Left ventricle myocardium inferior (tissue), 1 donor: ENCODE data around the gene SEBOX. TPM values are rescaled to one million over a fixed set of nuclear protein-coding genes. Genes with fewer than 3 reads are reported as not detected.

Source experiments
- DNase-seq: peaks from one replicate; pipeline ENCODE4 v3.0.0-alpha.2; 2020
- H3K27ac ChIP-seq: fragments of 200-600 bp; replicated peaks from 2 replicates; pipeline ENCODE4 v1.8.0; 2021
- H3K27me3 ChIP-seq: fragments of 200-600 bp; 2 replicates; pipeline ENCODE4 v1.8.0; 2021; ENCODE audit warnings: low read depth
- H3K36me3 ChIP-seq: fragments of 200-600 bp; 2 replicates; pipeline ENCODE4 v1.8.0; 2021
- H3K4me1 ChIP-seq: fragments of 200-600 bp; 2 replicates; pipeline ENCODE4 v1.8.0; 2021
- H3K4me3 ChIP-seq: fragments of 200-600 bp; 2 replicates; pipeline ENCODE4 v1.8.0; 2021; ENCODE audit warnings: mild to moderate bottlenecking, moderate library complexity
- H3K9me3 ChIP-seq: fragments of 200-600 bp; replicated peaks from 2 replicates; pipeline ENCODE4 v1.8.0; 2021
- CTCF ChIP-seq: fragments of 200-600 bp; IDR thresholded peaks from 2 replicates; pipeline ENCODE4 v1.8.0; 2021; ENCODE audit warnings: antibody characterized with exemption, mild to moderate bottlenecking, borderline replicate concordance
- intact Hi-C: fragments of 100-400 bp; cut with micrococcal nuclease; formaldehyde crosslinking; loops from one replicate; pipeline ENCODE4 v1.11.0; 2022
- long read RNA-seq: library from polyadenylated mRNA; unstranded; transcript quantifications from one replicate; pipeline ENCODE4 v2.0.0, GENCODE V29; 2021
- total RNA-seq: library from RNA; stranded (reverse); fragmentation: NEBNext Ultra II Directional; extraction: Animal tissue kit (Norgen Biotek cat#: 25700); gene quantifications from one replicate; pipeline ENCODE4 v1.2.1, GENCODE V29; 2021
- donor health status: DM: no; HTN: yes; CAD: no; lungs with severe emphysema.

SEBOX gene
- total RNA-seq: not detected
- long read RNA-seq: 0 reads

GRCh38 chr17:28364665-28365363 is at the start of gene SEBOX:
TSS of gene SEBOX (minus strand) at chr17:28365199. CDS start at chr17:28365151, 48 bp downstream.
- intact Hi-C loops: no loop called here
- Histone ChIP-seq H3K4me1 (peaks cover 2% of the 10 kb centered on the region), H3K4me3 (no peak within 1 kb of the TSS), H3K27me3 (no peaks in the 10 kb centered on the region), H3K9me3 (no peaks in the 10 kb centered on the region), H3K36me3 (peaks cover 43% of the 10 kb centered on the region), H3K27ac (no peak within 1 kb of the TSS)
- no peak for DNase-seq
- no peak for TF ChIP-seq CTCF

- H3K27ac ChIP-seq: no peak overlapping the region
- peaks cover 5% of the 10 kb centered on the region for H3K4me1 ChIP-seq
- H3K36me3 ChIP-seq: no peaks in the 10 kb centered on the region
- H3K27me3 ChIP-seq: peaks cover 32% of the 10 kb centered on the region
- intact Hi-C loops: no loop called here
- DNase-seq: no peak
- H3K4me3 ChIP-seq: no peak overlapping the region
- no peak for TF ChIP-seq CTCF
- no peaks in the 10 kb centered on the region for H3K9me3 ChIP-seq
Measured at GRCh38 chr17:28413804-28414203, 48.8 kb upstream of the SEBOX start.

- no peaks in the 10 kb centered on the region for H3K9me3 ChIP-seq
- H3K27me3 ChIP-seq: peaks cover 34% of the 10 kb centered on the region
- no peak for TF ChIP-seq CTCF
- H3K4me1 ChIP-seq: peaks cover 5% of the 10 kb centered on the region
- intact Hi-C loops: no loop called here
- no peak overlapping the region for H3K4me3 ChIP-seq
- DNase-seq: no peak
- no peak overlapping the region for H3K27ac ChIP-seq
- H3K36me3 ChIP-seq: no peaks in the 10 kb centered on the region
Measured at GRCh38 chr17:28412099-28412498, 47.1 kb upstream of the SEBOX start.

GRCh38 chr17:28407974-28408306 is 42.9 kb upstream of the SEBOX start:
- Histone ChIP-seq H3K4me1 (peaks cover 23% of the 10 kb centered on the region), H3K9me3 (no peaks in the 10 kb centered on the region), H3K36me3 (no peaks in the 10 kb centered on the region), H3K4me3 (no peak overlapping the region), H3K27me3 (peaks cover 41% of the 10 kb centered on the region), H3K27ac (no peak overlapping the region)
- no peak for DNase-seq
- intact Hi-C loops: no loop called here
- TF ChIP-seq CTCF: no peak

GRCh38 chr17:28407130-28407973 is 42.4 kb upstream of the SEBOX start:
- Histone ChIP-seq H3K4me3 (no peak overlapping the region), H3K36me3 (peaks cover under 1% of the 10 kb centered on the region), H3K27me3 (peaks cover 40% of the 10 kb centered on the region), H3K27ac (no peak overlapping the region), H3K4me1 (peaks cover 23% of the 10 kb centered on the region), H3K9me3 (no peaks in the 10 kb centered on the region)
- DNase-seq: no peak
- intact Hi-C loops: no loop called here
- TF ChIP-seq CTCF: no peak
